HepG2 (cell line): ENCODE measurements around the gene MSRB3. TPM values are rescaled to one million over a fixed set of nuclear protein-coding genes. Genes with fewer than 3 reads are reported as not detected.

ENCODE experiments used
- ATAC-seq: fragments of 200-7000 bp; cut with Tn5 transposase; 3 replicates; pipeline ENCODE4 v1.9.1; 2020; ENCODE audit warnings: mild to moderate bottlenecking, moderate library complexity
- BruUV-seq: library from RNA; stranded (reverse); fragments of 400-500 nt; replicated peaks from 2 replicates; lab custom pipeline; 2021; lab: Mats Ljungman, UMichigan
- CTCF ChIA-PET: fragments of 300-600 bp; formaldehyde crosslinking; extraction: SDS; loops from one replicate; lab custom pipeline; 2021; ENCODE audit warnings: low total read pairs, inconsistent platforms, low intra/inter-chr PET ratio; lab: Yijun Ruan, JAX
- POLR2A ChIA-PET: fragments of 350-600 bp; sonication (Branson Sonifier 250); formaldehyde crosslinking; loops from one replicate; lab custom pipeline; 2020; ENCODE audit warnings: antibody characterized with exemption, inconsistent platforms; lab: Yijun Ruan, JAX
- DNase-seq: peaks from one replicate; pipeline ENCODE4 v3.0.0-alpha.2; 2015; ENCODE audit warnings: low spot score
- FAIRE-seq: peaks from 3 replicates; lab custom pipeline; 2011; peaks lifted over from hg19 to GRCh38; lab: Jason Lieb, UNC
- H2AFZ ChIP-seq: one replicate; pipeline ENCODE4 v1.6.1; 2011; ENCODE audit warnings: low read length, inconsistent platforms
- H3K27ac ChIP-seq: fragments of 300-600 bp; 3 replicates; pipeline ENCODE4 v1.8.0; 2011; ENCODE audit warnings: mixed run types, mild to moderate bottlenecking, mixed read lengths, low read length, inconsistent platforms; ENCODE audit not compliant: insufficient read depth; ENCODE audit errors: extremely low read length
- H3K27me3 ChIP-seq, 2 experiments: fragments of 200-600 bp in 1 of 2; 2 replicates in 1 of 2; 3 replicates in 1 of 2; pipeline versions ENCODE4 v1.6.0 to v1.8.0; 2011; ENCODE audit warnings: low read length in 2 of 2, mild to moderate bottlenecking in 2 of 2, moderate library complexity in 2 of 2, inconsistent platforms in 1 of 2; ENCODE audit not compliant: insufficient read depth in 2 of 2, control insufficient read depth in 1 of 2
- H3K36me3 ChIP-seq, 2 experiments: fragments of 200-600 bp in 1 of 2; replicated peaks in 1 of 2; 2 replicates in 1 of 2; 3 replicates in 1 of 2; pipeline versions ENCODE4 v1.5.1 to v1.8.0; 2011; ENCODE audit warnings: low read length in 2 of 2, inconsistent platforms in 1 of 2; ENCODE audit not compliant: insufficient read depth in 2 of 2, control insufficient read depth in 1 of 2
- H3K4me1 ChIP-seq: 2 replicates; pipeline ENCODE4 v1.5.1; 2012; ENCODE audit warnings: low read length, inconsistent platforms; ENCODE audit not compliant: insufficient read depth
- H3K4me2 ChIP-seq: 2 replicates; pipeline ENCODE4 v1.6.0; 2011; ENCODE audit warnings: low read depth, low read length, inconsistent platforms
- H3K4me3 ChIP-seq, 3 experiments: fragments of 200-600 bp in 1 of 3; sonication (generic), shearing (Covaris generic) in 1 of 3; replicated peaks in 1 of 3; 2 replicates each; pipeline ENCODE4 v1.5.1; 2011 to 2016; ENCODE audit warnings: low read length in 3 of 3, inconsistent platforms in 2 of 3, low read depth in 2 of 3, mild to moderate bottlenecking in 2 of 3, control low read depth in 1 of 3, mixed read lengths in 1 of 3; ENCODE audit not compliant: insufficient read depth in 1 of 3
- H3K79me2 ChIP-seq: one replicate; pipeline ENCODE4 v1.6.1; 2011; ENCODE audit warnings: low read length, inconsistent platforms; ENCODE audit not compliant: insufficient read depth
- H3K9ac ChIP-seq: 2 replicates; pipeline ENCODE4 v1.6.0; 2011; ENCODE audit warnings: mild to moderate bottlenecking, low read depth, low read length, inconsistent platforms; ENCODE audit not compliant: insufficient read depth
- H3K9me3 ChIP-seq: 2 replicates; pipeline ENCODE4 v1.5.1; 2012; ENCODE audit warnings: mild to moderate bottlenecking, low read length
- H4K20me1 ChIP-seq: 2 replicates; pipeline ENCODE4 v1.6.0; 2011; ENCODE audit warnings: inconsistent platforms, mild to moderate bottlenecking, low read length, moderate library complexity; ENCODE audit not compliant: insufficient read depth
- ARID3A ChIP-seq: IDR thresholded peaks from 2 replicates; pipeline ENCODE4 v1.6.1; 2012; ENCODE audit warnings: low read depth, low read length, improper control_type of control experiment
- CCAR2 ChIP-seq: fragments of 200-400 bp; formaldehyde crosslinking; optimal IDR thresholded peaks from 2 replicates; pipeline ENCODE3; 2018; ENCODE audit warnings: low read depth, mild to moderate bottlenecking, low read length, moderate library complexity
- CENPBD1 ChIP-seq: sonication (generic); formaldehyde crosslinking; IDR thresholded peaks from 2 replicates; pipeline ENCODE4 v1.8.0; 2022; ENCODE audit warnings: missing genetic modification reagents, low read depth, mild to moderate bottlenecking, borderline replicate concordance
- FOXA3 ChIP-seq: IDR thresholded peaks from 2 replicates; pipeline ENCODE4 v1.6.1; 2016; ENCODE audit warnings: missing genetic modification reagents, missing compliant biosample characterization
- HBP1 ChIP-seq: IDR thresholded peaks from 2 replicates; pipeline ENCODE4 v1.6.1; 2016; ENCODE audit warnings: low read depth, control low read depth
- HDAC2 ChIP-seq: sonication (generic); formaldehyde crosslinking; IDR thresholded peaks from 2 replicates; pipeline ENCODE4 v1.4.0; 2020; ENCODE audit warnings: missing genetic modification reagents
- NFE2L2 ChIP-seq: fragments of 150-350 bp; IDR thresholded peaks from 2 replicates; pipeline ENCODE4 v1.6.1; 2014; ENCODE audit warnings: low read length
- NFIB ChIP-seq: sonication (generic); formaldehyde crosslinking; IDR thresholded peaks from 2 replicates; pipeline ENCODE4 v1.9.0; 2021; ENCODE audit warnings: missing genetic modification reagents, mild to moderate bottlenecking, borderline replicate concordance
- PRDM4 ChIP-seq: sonication (generic); formaldehyde crosslinking; IDR thresholded peaks from 2 replicates; pipeline ENCODE4 v1.9.0; 2021; ENCODE audit warnings: missing genetic modification reagents, borderline replicate concordance
- RNF219 ChIP-seq: sonication (generic); formaldehyde crosslinking; IDR thresholded peaks from 2 replicates; pipeline ENCODE4 v1.5.0; 2020; ENCODE audit warnings: mild to moderate bottlenecking, missing genetic modification reagents
- ZMYM2 ChIP-seq: sonication (generic); formaldehyde crosslinking; IDR thresholded peaks from 2 replicates; pipeline ENCODE4 v1.8.0; 2022; ENCODE audit warnings: mild to moderate bottlenecking, missing genetic modification reagents
- ZNF224 ChIP-seq: sonication (generic); formaldehyde crosslinking; IDR thresholded peaks from 2 replicates; pipeline ENCODE4 v1.5.0; 2020; ENCODE audit warnings: mild to moderate bottlenecking, missing genetic modification reagents
- WGBS: methylation state at CpG from one replicate; pipeline ENCODE4 v1.1.6; 2017; ENCODE audit warnings: low lambda C conversion rate; 5-methylcytosine and 5-hydroxymethylcytosine counted together
- in situ Hi-C: cut with HindIII; loops from 2 replicates; pipeline ENCODE4 v1.10.0; 2017; ENCODE audit warnings: low pct_unique_long_range_greater_than_20kb; ENCODE audit not compliant: extremely low pct_ligation_motif_present
- intact Hi-C: fragments of 100-400 bp; cut with micrococcal nuclease; formaldehyde crosslinking; loops from one replicate; pipeline ENCODE4 v1.10.0; 2022; ENCODE audit not compliant: unreplicated experiment
- polyA plus RNA-seq, 8 experiments: library from polyadenylated mRNA; depleted of rRNA in 3 of 8; stranded (reverse) in 7 of 8; unstranded in 1 of 8; fragments of >200 nt; fragmentation: Illumina TruSeq in 4 of 8; extraction: Trizol in 4 of 8; gene quantifications; 2 replicates each; pipeline versions ENCODE4 v1.2.1 to v1.2.3, GENCODE V29; 2011 to 2016; ENCODE audit warnings: low read depth in 4 of 8, missing spikeins in 1 of 8, mixed read lengths in 1 of 8; ENCODE audit not compliant: insufficient read depth in 1 of 8
- total RNA-seq, 5 experiments: library from RNA; depleted of rRNA; stranded (reverse); fragments of >200 nt; fragmentation: Illumina TruSeq; extraction: Trizol; gene quantifications; 2 replicates each; pipeline ENCODE4 v1.2.3, GENCODE V29; 2016; ENCODE audit warnings: low read depth in 1 of 5
- TF ChIP-seq, protein P1 (sequence below): sonication (generic); formaldehyde crosslinking; IDR thresholded peaks from 2 replicates; pipeline ENCODE4 v1.5.0; 2020; ENCODE audit warnings: mild to moderate bottlenecking, low read depth, missing genetic modification reagents, borderline replicate concordance

Gene MSRB3
- total and polyA plus RNA-seq, 2 of the 13 experiments (the other 11 are each of a cell fraction or from before 2014, with no cell fraction given), result 1.5 to 1.9 TPM

DNA sequence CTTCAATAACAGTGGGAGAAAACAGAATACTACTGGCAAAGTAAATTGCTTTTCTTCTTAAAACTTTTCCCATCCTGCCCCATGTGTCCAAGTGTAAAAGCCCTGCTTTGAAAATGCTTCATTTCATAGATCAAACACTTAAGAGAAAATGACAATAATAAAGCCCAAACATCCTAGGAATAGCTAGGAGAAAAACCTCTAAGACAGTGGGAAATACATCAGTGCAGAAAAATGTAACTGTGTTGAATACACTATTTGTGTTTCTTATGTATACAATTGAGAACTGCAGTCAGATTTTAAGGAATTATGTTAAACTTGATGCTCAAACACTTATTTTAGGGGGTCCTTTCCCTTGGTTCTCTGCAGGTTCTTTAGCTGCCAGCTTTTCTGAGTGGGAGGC, 181.1 kb downstream of the MSRB3 start (continued):
- TF ChIP-seq PRDM4 (CRISPR knock-in tag) (no peak), HDAC2 (CRISPR knock-in tag) (no peak), ZNF224 (CRISPR knock-in tag) (no peak), NFIB (no peak)
- TF ChIP-seq, protein P1, sequence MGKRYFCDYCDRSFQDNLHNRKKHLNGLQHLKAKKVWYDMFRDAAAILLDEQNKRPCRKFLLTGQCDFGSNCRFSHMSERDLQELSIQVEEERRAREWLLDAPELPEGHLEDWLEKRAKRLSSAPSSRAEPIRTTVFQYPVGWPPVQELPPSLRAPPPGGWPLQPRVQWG (CRISPR knock-in tag), result no peak
- TF ChIP-seq, all 625 proteins: peak for 0

DNA sequence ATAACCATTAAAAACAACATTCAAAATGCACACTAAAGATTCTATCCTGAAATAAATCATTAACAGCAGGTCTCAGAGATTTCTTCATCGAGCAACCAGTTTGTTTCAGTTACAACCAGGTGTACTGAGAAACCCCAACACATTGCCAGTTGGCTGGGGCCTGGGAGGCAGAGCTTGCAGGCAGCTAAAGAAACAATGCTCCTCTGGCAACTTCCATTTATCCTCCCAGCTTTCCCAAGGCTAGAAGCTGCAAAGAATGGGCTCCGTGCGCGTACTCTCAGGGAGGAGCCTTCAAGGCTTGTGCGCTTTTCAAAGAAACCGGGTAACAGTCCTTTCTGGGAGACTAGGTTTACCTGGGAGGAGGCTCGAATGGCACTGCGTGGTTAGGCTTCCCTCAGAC, 181.6 kb downstream of the MSRB3 start:
- no peak for FAIRE-seq
- BruUV-seq, result no TSS peak
- no peak for DNase-seq
- Histone ChIP-seq H4K20me1 (no peaks in the 10 kb centered on the region), H3K27ac (no peak overlapping the region), H3K79me2 (no peaks in the 10 kb centered on the region), H3K4me2 (no peak overlapping the region), H3K9me3 (no peaks in the 10 kb centered on the region), H3K36me3 (no peaks in the 10 kb centered on the region), H2AFZ (no peak overlapping the region), H3K9ac (no peak overlapping the region), H3K4me3 (no peak overlapping the region), H3K27me3 (no peaks in the 10 kb centered on the region), H3K4me1 (no peaks in the 10 kb centered on the region)
- WGBS, result 71% methylated on average over 8 of the region's 8 CpGs
- in situ Hi-C loops (no loop called here), intact Hi-C loops (no loop called here)
- TF ChIP-seq CENPBD1 (no peak), NFE2L2 (no peak), CCAR2 (no peak), HBP1 (no peak), ZMYM2 (CRISPR knock-in tag) (no peak), ARID3A (no peak), RNF219 (CRISPR knock-in tag) (no peak), FOXA3 (CRISPR knock-in tag) (no peak)
- no peak for ATAC-seq
- POLR2A ChIA-PET, result no interaction called here
- CTCF ChIA-PET, result no interaction called here
